ENCODE data around the gene SMARCD2. TPM values are rescaled to one million over a fixed set of nuclear protein-coding genes. Genes with fewer than 3 reads are reported as not detected.

The SMARCD2 gene
- total and polyA plus RNA-seq, 2 of the 13 experiments (the other 11 are each of a cell fraction or from before 2014, with no cell fraction given): 122 to 150 TPM

GRCh38 chr17:63792055-63792729 is 50.3 kb downstream of the SMARCD2 start:
- Histone ChIP-seq H3K9me3 (ENCODE audit: low read length) (no peaks in the 10 kb centered on the region), H3K79me2 (ENCODE audit: insufficient read depth, low read length) (peaks cover 16% of the 10 kb centered on the region), H4K20me1 (ENCODE audit: insufficient read depth, low read length) (peaks cover 4% of the 10 kb centered on the region; the same call in 1 of the 2 replicates), H3K9ac (ENCODE audit: insufficient read depth, low read depth, low read length) (no peak overlapping the region), H3K4me1 (ENCODE audit: insufficient read depth, low read length) (no peaks in the 10 kb centered on the region), H3K27me3 (ENCODE audit: control insufficient read depth in 1 of 2, insufficient read depth in 2 of 2, low read length in 2 of 2) (no peaks in the 10 kb centered on the region), H3K27ac (ENCODE audit: extremely low read length, insufficient read depth, low read length) (no peak overlapping the region), H3K4me2 (ENCODE audit: low read depth, low read length) (no peak overlapping the region), H3K36me3 (replicated peaks in 1 of 2; ENCODE audit: control insufficient read depth in 1 of 2, insufficient read depth in 2 of 2, low read length in 2 of 2) (peaks cover 43 to 93% of the 10 kb centered on the region in 2 experiments), H3K4me3 (replicated peaks in 1 of 3; ENCODE audit: insufficient read depth in 1 of 3, low read depth in 2 of 3, low read length in 3 of 3) (no peak overlapping the region), H2AFZ (ENCODE audit: low read length) (no peak overlapping the region)
- 98% methylated on average over 3 of the region's 3 CpGs for WGBS (ENCODE audit: low lambda C conversion rate)
- ChIA-PET POLR2A (interaction anchor here (2.3 kb wide), 1 partner anchor 18 kb away, joined by 9 read pairs; the partner anchor contains the start of genes CCDC47 and DDX42), CTCF (ENCODE audit: low intra/inter-chr PET ratio, low total read pairs) (no interaction called here)
- DNase-seq (ENCODE audit: low spot score) (no peak), FAIRE-seq (no peak), ATAC-seq (no peak)
- intact Hi-C loops (cut with micrococcal nuclease; ENCODE audit: unreplicated experiment): no loop called here
- BruUV-seq (replicated peaks): no TSS peak
- in situ Hi-C loops (cut with HindIII; ENCODE audit: extremely low pct_ligation_motif_present, low pct_unique_long_range_greater_than_20kb): no loop called here
- TF ChIP-seq, protein P1, sequence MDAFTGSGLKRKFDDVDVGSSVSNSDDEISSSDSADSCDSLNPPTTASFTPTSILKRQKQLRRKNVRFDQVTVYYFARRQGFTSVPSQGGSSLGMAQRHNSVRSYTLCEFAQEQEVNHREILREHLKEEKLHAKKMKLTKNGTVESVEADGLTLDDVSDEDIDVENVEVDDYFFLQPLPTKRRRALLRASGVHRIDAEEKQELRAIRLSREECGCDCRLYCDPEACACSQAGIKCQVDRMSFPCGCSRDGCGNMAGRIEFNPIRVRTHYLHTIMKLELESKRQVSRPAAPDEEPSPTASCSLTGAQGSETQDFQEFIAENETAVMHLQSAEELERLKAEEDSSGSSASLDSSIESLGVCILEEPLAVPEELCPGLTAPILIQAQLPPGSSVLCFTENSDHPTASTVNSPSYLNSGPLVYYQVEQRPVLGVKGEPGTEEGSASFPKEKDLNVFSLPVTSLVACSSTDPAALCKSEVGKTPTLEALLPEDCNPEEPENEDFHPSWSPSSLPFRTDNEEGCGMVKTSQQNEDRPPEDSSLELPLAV (CRISPR knock-in tag; conservative IDR thresholded peaks at IDR 0.05; ENCODE audit: low read depth): no peak
- TF ChIP-seq ZEB1 (IDR thresholded peaks at IDR 0.05; ENCODE audit: insufficient replicate concordance, low read depth) (no peak), ISL2 (CRISPR knock-in tag; IDR thresholded peaks at IDR 0.05) (no peak), XBP1 (CRISPR knock-in tag; IDR thresholded peaks at IDR 0.05) (no peak), TFE3 (CRISPR knock-in tag; IDR thresholded peaks at IDR 0.05) (no peak)
